Pons (tissue), 1 donor: ENCODE results near the gene TMEM270.

Source experiments
- DNase-seq: peaks from one replicate; pipeline ENCODE4 v3.0.0-alpha.2; 2016; ENCODE audit warnings: low spot score

TMEM270 gene

DNA sequence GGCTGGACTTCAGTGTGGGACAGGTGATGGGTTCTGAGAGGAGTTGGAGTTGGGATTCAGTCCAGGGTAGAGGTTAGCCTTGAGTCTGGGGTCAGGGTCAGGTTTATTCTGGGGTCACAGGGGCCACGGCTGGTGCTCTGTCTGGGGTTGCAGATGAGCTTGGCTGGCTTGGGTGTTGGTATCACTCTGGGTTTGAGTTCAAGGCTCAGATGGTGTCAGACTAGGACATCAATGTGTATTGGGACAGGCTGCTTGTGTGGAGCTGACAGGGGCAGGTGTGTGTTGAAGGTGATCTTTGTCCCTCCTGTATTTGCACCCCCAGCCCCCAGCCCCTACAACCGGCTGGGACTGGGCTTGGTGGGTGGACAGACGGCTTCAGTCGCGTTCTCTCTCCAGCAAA is 26.8 kb downstream of the TMEM270 start:
- DNase-seq = no peak

DNA sequence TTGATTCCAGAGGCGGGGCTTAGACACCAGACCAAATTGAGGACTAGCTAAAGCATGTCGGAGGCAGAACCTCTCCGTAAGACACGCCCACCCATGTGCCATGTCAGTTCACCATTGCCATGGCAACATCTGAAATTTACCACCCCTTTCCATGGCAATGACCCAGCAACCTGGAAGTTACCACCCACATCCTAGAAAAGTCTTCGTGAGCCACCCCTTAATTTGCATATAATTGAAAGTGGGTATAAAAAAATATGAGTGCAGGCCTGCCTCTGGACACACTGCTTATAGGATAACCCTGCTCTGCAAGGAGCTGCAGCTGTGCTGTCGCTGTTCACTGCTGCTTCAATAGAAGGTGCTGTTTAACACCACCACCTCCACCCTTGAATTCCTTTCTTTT is 28.0 kb downstream of the TMEM270 start:
- DNase-seq = no peak

- DNase-seq = no peak
Observed at GRCh38 chr7:73890555-73891147, 29.7 kb downstream of the TMEM270 start.

- no peak for DNase-seq
Observed at GRCh38 chr7:73891178-73891885, 30.4 kb downstream of the TMEM270 start.

GRCh38 chr7:73892003-73892999 is 31.3 kb downstream of the TMEM270 start:
- no peak for DNase-seq

DNA sequence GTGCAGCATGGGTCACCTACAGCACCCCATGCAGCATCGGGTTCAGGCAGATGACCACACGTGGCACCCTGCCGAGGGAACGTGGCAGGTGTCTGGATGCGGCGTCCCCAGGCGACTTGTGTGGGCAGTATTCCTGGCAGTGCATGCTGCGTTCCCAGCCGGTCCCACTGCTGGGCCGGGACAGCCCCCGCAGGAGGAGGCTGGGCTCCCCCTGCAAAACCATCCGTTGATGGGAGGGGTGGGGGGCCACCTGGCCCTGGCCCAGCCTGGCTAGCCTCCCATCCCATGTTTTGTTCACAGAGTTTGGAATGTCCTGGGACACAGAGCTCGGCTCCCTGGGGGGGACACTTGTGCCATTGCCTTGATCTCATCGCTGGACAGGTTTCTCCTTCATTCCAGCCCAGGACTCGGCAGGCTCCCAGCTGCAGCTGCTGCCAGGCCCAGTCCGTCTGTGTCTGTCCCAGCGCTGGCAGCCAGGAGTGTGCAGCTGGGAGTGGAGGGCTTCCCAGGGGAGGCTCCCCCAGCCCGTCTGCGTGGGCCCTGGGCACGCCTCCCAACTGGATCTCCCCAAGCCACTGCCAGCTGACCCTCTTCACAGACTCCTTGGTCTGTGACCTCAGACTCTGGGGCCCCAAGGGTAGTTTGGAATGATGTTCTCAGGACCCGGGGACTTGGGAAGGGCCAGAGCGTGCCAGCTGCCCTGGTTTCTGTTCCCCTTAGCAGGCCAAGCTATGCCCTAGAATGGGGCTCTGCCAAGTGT is 32.6 kb downstream of the TMEM270 start:
- peak; percentile 8 for DNase-seq

- no peak for DNase-seq
Observed at GRCh38 chr7:73894166-73894565, 33.2 kb downstream of the TMEM270 start.

DNA sequence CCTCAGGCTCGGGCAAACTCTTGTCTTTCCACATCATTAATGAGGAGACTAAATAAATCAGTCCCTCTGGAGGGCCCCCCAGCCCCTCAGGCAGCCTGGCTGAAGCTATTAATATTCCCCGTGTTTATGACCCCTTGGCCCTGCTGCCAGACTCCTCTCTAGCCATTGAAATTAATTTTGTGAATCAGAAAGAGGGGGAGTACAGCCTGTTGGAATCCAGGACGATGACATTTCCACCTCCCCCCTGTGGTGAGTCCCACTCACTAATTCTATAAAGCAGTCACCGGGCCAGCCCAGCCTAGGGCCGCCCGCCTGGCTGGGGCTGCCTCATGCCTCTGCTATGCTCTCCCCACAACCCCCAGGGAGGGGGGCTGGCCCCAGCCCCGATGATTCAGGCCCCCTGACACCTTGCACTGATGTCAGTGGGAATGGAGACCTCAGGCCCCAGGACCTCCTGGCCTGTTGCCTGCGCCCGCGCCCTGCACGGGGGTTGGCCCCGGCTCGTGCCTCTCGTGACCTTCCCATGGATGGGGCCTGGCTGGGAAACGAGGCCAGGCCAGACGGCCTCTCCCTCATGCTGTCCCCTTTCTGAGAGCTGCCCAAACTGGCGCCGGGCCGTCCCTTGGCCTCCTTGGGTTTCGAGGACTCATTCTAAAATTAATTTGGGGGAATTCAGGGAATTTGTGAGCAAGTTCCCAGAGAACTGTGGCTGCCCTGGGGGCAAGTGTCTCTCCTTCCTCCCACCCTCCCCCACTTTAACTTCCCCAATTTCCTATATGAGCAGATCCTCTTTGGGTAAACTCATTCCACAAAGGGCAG is 34.0 kb downstream of the TMEM270 start:
- DNase-seq = no peak

- DNase-seq = no peak
Observed at GRCh38 chr7:73895626-73896025, 34.7 kb downstream of the TMEM270 start.

- DNase-seq = no peak
Observed at GRCh38 chr7:73896454-73896853, 35.5 kb downstream of the TMEM270 start.

DNA sequence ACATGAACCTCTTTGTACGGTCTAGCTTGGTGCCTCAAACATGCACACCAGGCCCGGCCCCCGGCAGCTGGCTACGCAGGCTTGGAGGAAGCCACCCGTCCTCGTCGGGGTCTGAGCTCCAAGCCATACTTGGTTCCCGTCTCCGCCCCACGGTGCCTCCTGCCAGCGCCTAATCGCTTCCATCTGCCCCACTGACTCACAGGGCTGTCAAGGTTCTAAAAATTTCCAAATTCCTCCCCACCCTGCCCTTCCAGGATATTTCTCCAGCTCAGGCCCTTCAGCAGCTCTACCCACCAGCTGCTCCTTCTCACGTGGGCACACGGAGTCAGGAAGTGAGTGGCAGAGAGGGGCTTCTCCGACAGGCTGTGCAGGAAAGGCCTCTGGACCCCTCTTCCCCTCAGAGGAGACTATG is 38.8 kb downstream of the TMEM270 start:
- no peak for DNase-seq

- no peak for DNase-seq
Observed at GRCh38 chr7:73900286-73900685, 39.3 kb downstream of the TMEM270 start.

DNA sequence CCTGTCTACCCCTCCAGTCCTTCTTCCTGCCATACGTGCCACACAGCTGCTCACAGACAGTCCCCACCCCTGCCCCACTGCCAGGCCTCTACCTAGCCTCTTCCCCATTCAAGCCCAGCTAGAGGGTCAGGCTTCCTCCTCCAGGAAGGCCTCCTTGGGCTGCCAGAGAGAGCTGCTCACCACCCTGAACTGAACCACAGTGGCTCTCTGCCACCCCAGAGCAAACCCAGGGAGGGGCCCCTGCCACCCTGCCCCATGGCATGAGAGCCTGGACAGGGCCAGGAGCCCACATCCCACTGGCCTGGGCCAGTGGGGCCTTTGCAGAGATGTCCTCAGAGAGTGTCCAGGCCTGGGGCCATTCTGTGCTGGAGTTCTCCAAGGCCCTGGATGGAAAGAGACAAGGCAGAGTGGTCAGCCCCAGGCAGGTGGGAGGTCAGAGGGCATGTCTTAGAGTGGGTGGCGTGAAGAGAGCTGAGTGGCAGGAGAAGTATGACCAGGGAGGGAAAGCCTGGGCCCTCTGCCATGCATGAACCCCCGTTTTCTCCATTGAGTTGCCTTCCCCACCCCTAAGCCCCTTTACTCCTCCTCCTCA is 40.4 kb downstream of the TMEM270 start:
- DNase-seq = no peak

DNA sequence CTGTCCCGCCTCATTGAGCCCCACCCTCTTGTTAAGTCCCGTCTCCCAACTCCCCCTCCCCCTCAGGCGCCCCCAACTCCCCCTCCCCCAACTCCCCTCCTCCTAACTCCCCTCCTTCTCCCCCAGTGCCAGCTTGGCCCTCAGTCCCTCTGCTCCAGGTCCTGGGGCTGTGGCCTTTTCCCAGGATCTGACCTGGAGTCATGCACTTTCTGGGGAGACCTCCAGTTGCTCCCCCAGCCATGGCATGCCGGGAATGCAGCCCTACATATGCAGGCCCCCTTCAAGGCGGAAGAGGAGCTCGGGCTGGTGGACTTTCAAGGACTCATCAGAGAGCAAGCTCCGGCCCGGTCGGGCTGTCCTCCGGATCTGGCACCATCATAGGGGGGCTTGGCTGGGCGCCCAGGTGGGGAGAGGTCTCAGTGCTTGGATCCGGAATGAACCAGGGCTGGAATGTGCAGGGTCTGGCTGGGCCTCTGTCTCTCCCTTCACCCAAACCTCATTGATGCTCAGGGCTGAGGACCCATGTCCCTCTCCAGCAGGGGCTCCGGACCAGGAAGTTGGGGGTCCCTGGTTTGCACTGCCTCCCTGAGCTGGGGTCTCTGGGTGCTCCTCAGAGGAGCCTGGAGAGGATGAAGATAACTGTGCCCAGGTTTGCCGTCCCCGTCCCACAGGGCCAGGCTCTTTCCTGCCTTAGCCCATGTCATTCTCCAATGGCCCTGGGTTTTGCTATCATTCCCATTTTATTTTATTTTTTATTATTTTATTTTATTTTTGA is 41.1 kb downstream of the TMEM270 start:
- DNase-seq = no peak

DNA sequence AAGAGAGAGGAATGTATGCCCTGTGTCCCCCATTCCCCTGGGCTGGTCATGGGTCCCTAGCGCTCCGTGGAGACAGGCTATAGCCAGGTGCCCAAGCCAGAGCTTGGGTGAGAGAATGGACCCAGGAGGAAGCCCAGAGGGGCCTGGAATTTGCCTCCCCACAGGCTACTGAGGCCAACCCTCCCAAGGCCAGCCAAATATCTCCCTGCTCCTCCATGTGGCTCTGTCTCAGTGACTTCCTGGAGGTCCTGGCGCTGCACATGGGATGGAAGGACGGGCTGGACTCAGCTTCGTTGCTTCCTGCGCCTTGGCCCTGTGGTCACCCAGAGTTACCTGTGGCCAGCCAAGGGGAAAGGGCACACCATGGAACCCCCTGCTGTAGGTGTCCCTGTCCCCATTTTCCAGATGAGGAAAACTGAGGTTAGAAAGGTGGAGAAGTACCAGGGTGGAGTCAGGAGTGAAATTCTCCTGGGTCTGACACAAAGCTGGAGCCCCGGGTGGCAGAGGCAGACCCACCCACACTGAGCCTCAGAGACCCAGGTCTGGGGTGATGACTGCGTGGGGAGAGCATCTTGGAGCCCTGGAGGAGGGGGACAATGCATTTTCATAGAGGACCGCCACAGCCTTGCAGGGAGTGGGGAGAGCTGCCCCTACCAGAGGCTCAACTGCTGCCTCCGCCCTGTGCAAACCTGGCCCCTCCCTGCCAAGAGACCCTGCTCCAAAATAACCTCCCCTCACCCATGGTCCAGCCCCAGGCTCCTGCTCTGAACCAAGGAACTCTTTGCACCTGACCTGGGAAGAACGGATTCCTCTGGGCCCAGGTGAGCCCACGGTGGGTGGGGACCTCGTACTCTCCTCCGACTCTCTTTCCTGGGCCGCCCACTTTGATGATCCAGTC is 42.6 kb downstream of the TMEM270 start:
- DNase-seq = no peak

- DNase-seq = no peak
Observed at GRCh38 chr7:73904219-73905137, 43.5 kb downstream of the TMEM270 start.

- DNase-seq = no peak
Observed at GRCh38 chr7:73905360-73905759, 44.4 kb downstream of the TMEM270 start.

- DNase-seq = no peak
Observed at GRCh38 chr7:73906874-73907273, 45.9 kb downstream of the TMEM270 start.
